WTC11 (cell line): ENCODE data around the gene PET100. TPM values are rescaled to one million over a fixed set of nuclear protein-coding genes. Genes with fewer than 3 reads are reported as not detected.
A peak's percentile ranks its signal among the peaks of the same experiment; 100 is the strongest.

ENCODE experiments used
- ATF6 ChIP-seq: sonication (generic); formaldehyde crosslinking; IDR thresholded peaks from 2 replicates; pipeline ENCODE4 v1.8.1; 2023; ENCODE audit warnings: mild to moderate bottlenecking, missing genetic modification reagents
- CREB1 ChIP-seq: sonication (generic); formaldehyde crosslinking; IDR thresholded peaks from 2 replicates; pipeline ENCODE4 v1.8.0; 2023; ENCODE audit warnings: mild to moderate bottlenecking, missing genetic modification reagents
- EMX1 ChIP-seq: fragments of 250-450 bp; sonication (Bioruptor Pico); IDR thresholded peaks from 2 replicates; pipeline ENCODE4 v1.8.0; 2021; ENCODE audit warnings: mild to moderate bottlenecking
- FOXJ3 ChIP-seq: sonication (generic); formaldehyde crosslinking; IDR thresholded peaks from 2 replicates; pipeline ENCODE4 v1.9.0; 2021; ENCODE audit warnings: missing genetic modification reagents, mild to moderate bottlenecking, borderline replicate concordance
- FOXP1 ChIP-seq: sonication (generic); formaldehyde crosslinking; IDR thresholded peaks from 2 replicates; pipeline ENCODE4 v1.8.0; 2022; ENCODE audit warnings: missing genetic modification reagents, mild to moderate bottlenecking, moderate library complexity, borderline replicate concordance
- IRF2 ChIP-seq: sonication (generic); formaldehyde crosslinking; IDR thresholded peaks from 2 replicates; pipeline ENCODE4 v1.8.0; 2022; ENCODE audit warnings: low read depth, missing genetic modification reagents, borderline replicate concordance
- KAT7 ChIP-seq: sonication (generic); formaldehyde crosslinking; IDR thresholded peaks from 2 replicates; pipeline ENCODE4 v1.8.1; 2023; ENCODE audit warnings: missing genetic modification reagents, mild to moderate bottlenecking, borderline replicate concordance
- MXD4 ChIP-seq: fragments of 250-450 bp; sonication (Bioruptor Pico); IDR thresholded peaks from 2 replicates; pipeline ENCODE4 v1.8.0; 2021; ENCODE audit warnings: mild to moderate bottlenecking, moderate library complexity, borderline replicate concordance
- MYBL2 ChIP-seq: sonication (generic); formaldehyde crosslinking; IDR thresholded peaks from 2 replicates; pipeline ENCODE4 v1.8.1; 2023; ENCODE audit warnings: mild to moderate bottlenecking, moderate library complexity, missing genetic modification reagents
- NR3C1 ChIP-seq: sonication (generic); formaldehyde crosslinking; conservative IDR thresholded peaks from 2 replicates; pipeline ENCODE4 v1.8.1; 2023; ENCODE audit warnings: low read depth, mild to moderate bottlenecking, missing genetic modification reagents
- SP1 ChIP-seq: sonication (generic); formaldehyde crosslinking; conservative IDR thresholded peaks from 2 replicates; pipeline ENCODE4 v1.8.1; 2022; ENCODE audit warnings: missing genetic modification reagents
- STAT6 ChIP-seq: sonication (generic); formaldehyde crosslinking; conservative IDR thresholded peaks from 2 replicates; pipeline ENCODE4 v1.8.1; 2023; ENCODE audit warnings: mild to moderate bottlenecking, low read depth, missing genetic modification reagents, moderate library complexity
- TEAD4 ChIP-seq: sonication (generic); formaldehyde crosslinking; IDR thresholded peaks from 2 replicates; pipeline ENCODE4 v1.8.0; 2022; ENCODE audit warnings: mild to moderate bottlenecking, missing genetic modification reagents
- USF1 ChIP-seq: sonication (generic); formaldehyde crosslinking; IDR thresholded peaks from 2 replicates; pipeline ENCODE4 v1.8.0; 2022; ENCODE audit warnings: mild to moderate bottlenecking, missing genetic modification reagents
- ZBTB43 ChIP-seq: sonication (generic); formaldehyde crosslinking; IDR thresholded peaks from 2 replicates; pipeline ENCODE4 v1.8.1; 2023; ENCODE audit warnings: mild to moderate bottlenecking, missing genetic modification reagents
- ZNF121 ChIP-seq: sonication (generic); formaldehyde crosslinking; IDR thresholded peaks from 2 replicates; pipeline ENCODE4 v1.8.0; 2023; ENCODE audit warnings: missing genetic modification reagents
- ZNF138 ChIP-seq: sonication (generic); formaldehyde crosslinking; conservative IDR thresholded peaks from 2 replicates; pipeline ENCODE4 v1.8.1; 2022; ENCODE audit warnings: mild to moderate bottlenecking, moderate library complexity, missing genetic modification reagents
- ZNF219 ChIP-seq: sonication (generic); formaldehyde crosslinking; IDR thresholded peaks from 2 replicates; pipeline ENCODE4 v1.8.0; 2023; ENCODE audit warnings: missing genetic modification reagents, mild to moderate bottlenecking, borderline replicate concordance
- ZNF232 ChIP-seq: sonication (generic); formaldehyde crosslinking; IDR thresholded peaks from 2 replicates; pipeline ENCODE4 v1.8.0; 2022; ENCODE audit warnings: mild to moderate bottlenecking, missing genetic modification reagents
- ZNF263 ChIP-seq: sonication (generic); formaldehyde crosslinking; IDR thresholded peaks from 2 replicates; pipeline ENCODE4 v1.8.1; 2022; ENCODE audit warnings: low read depth, mild to moderate bottlenecking, moderate library complexity, missing genetic modification reagents
- ZNF416 ChIP-seq: fragments of 250-450 bp; sonication (Bioruptor Pico); IDR thresholded peaks from 2 replicates; pipeline ENCODE4 v1.9.0; 2021; ENCODE audit warnings: mild to moderate bottlenecking, inconsistent platforms
- ZNF423 ChIP-seq: fragments of 250-450 bp; sonication (Bioruptor Pico); IDR thresholded peaks from 2 replicates; pipeline ENCODE4 v2.1.2; 2022; ENCODE audit warnings: mild to moderate bottlenecking, moderate library complexity
- ZSCAN18 ChIP-seq: fragments of 250-450 bp; sonication (Bioruptor Pico); IDR thresholded peaks from 2 replicates; pipeline ENCODE4 v2.1.2; 2022; ENCODE audit warnings: mild to moderate bottlenecking, moderate library complexity
- total RNA-seq: library from RNA; stranded (reverse); gene quantifications from 3 replicates; pipeline ENCODE4 v1.2.3, GENCODE V29; 2021
- TF ChIP-seq, protein P1 (sequence below): fragments of 200-600 bp; IDR thresholded peaks from 2 replicates; pipeline ENCODE4 v1.8.0; 2022; ENCODE audit warnings: antibody characterized with exemption
- TF ChIP-seq, protein P2 (sequence below): fragments of 250-450 bp; sonication (Bioruptor Pico); IDR thresholded peaks from 2 replicates; pipeline ENCODE4 v1.9.0; 2021; ENCODE audit warnings: mild to moderate bottlenecking, borderline replicate concordance

PET100 gene
- total RNA-seq, 1 experiment from 2014 or later = 111 TPM

DNA sequence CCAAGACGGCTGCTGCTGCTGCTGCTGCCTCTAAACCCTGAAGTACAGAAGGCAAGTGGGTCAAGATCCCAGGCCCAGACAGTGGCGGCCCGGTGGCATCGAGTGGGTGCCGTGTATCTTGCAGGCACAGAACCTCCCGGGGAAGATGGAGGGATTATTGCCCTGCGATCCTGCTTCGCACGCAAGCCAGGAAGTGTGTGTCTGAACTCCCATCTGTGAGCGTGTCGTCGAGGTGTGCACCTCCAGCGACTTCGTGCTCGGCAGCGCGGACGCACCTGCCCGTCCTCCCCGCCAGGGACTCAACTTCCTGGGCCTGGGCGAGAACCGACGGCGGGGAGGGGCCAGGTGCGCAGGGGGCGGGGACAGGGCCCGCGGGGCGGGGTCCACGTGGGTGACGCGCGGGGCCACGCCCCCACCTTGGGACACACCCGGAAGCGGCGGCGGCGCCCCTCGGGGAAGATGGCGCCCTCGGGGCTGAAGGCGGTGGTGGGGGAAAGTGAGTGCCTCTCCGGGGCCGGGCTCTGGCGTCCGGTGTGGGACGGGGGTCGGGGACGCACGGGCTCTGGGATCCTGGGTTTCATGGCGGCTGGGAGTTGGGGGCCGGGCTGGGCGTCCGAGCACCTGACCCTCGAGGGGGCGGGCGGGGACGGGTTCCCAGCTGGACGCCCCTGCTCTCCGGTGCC lies 7.2 kb downstream of the PET100 start, which contains the start of gene STXBP2 (continued):
- TF ChIP-seq STAT6 (CRISPR knock-in tag) = no peak
- TF ChIP-seq ZBTB43 (CRISPR knock-in tag) = peak; percentile 96; the same call in 1 of the 2 replicates
- TF ChIP-seq, protein P1, sequence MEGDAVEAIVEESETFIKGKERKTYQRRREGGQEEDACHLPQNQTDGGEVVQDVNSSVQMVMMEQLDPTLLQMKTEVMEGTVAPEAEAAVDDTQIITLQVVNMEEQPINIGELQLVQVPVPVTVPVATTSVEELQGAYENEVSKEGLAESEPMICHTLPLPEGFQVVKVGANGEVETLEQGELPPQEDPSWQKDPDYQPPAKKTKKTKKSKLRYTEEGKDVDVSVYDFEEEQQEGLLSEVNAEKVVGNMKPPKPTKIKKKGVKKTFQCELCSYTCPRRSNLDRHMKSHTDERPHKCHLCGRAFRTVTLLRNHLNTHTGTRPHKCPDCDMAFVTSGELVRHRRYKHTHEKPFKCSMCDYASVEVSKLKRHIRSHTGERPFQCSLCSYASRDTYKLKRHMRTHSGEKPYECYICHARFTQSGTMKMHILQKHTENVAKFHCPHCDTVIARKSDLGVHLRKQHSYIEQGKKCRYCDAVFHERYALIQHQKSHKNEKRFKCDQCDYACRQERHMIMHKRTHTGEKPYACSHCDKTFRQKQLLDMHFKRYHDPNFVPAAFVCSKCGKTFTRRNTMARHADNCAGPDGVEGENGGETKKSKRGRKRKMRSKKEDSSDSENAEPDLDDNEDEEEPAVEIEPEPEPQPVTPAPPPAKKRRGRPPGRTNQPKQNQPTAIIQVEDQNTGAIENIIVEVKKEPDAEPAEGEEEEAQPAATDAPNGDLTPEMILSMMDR = no peak
- TF ChIP-seq FOXP1 (CRISPR knock-in tag) = peak; percentile 98
- TF ChIP-seq ZNF423 = no peak
- TF ChIP-seq TEAD4 (CRISPR knock-in tag) = peak; percentile 52; the same call in 1 of the 2 replicates
- no peak for TF ChIP-seq NR3C1 (CRISPR knock-in tag)
- TF ChIP-seq ZNF416 (CRISPR knock-in tag) = no peak
- no peak for TF ChIP-seq MXD4 (CRISPR knock-in tag)
- TF ChIP-seq, protein P2, sequence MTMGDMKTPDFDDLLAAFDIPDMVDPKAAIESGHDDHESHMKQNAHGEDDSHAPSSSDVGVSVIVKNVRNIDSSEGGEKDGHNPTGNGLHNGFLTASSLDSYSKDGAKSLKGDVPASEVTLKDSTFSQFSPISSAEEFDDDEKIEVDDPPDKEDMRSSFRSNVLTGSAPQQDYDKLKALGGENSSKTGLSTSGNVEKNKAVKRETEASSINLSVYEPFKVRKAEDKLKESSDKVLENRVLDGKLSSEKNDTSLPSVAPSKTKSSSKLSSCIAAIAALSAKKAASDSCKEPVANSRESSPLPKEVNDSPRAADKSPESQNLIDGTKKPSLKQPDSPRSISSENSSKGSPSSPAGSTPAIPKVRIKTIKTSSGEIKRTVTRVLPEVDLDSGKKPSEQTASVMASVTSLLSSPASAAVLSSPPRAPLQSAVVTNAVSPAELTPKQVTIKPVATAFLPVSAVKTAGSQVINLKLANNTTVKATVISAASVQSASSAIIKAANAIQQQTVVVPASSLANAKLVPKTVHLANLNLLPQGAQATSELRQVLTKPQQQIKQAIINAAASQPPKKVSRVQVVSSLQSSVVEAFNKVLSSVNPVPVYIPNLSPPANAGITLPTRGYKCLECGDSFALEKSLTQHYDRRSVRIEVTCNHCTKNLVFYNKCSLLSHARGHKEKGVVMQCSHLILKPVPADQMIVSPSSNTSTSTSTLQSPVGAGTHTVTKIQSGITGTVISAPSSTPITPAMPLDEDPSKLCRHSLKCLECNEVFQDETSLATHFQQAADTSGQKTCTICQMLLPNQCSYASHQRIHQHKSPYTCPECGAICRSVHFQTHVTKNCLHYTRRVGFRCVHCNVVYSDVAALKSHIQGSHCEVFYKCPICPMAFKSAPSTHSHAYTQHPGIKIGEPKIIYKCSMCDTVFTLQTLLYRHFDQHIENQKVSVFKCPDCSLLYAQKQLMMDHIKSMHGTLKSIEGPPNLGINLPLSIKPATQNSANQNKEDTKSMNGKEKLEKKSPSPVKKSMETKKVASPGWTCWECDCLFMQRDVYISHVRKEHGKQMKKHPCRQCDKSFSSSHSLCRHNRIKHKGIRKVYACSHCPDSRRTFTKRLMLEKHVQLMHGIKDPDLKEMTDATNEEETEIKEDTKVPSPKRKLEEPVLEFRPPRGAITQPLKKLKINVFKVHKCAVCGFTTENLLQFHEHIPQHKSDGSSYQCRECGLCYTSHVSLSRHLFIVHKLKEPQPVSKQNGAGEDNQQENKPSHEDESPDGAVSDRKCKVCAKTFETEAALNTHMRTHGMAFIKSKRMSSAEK (CRISPR knock-in tag) = no peak
- 0 out of 2 replicates have a peak, but pooled peaks have one; percentile 45 for TF ChIP-seq IRF2 (CRISPR knock-in tag)
- TF ChIP-seq SP1 (CRISPR knock-in tag) = peak; percentile 89
- TF ChIP-seq ZSCAN18 (CRISPR knock-in tag) = no peak
- no peak for TF ChIP-seq ATF6
- peak; percentile 75; the same call in 1 of the 2 replicates for TF ChIP-seq ZNF138
- peak; percentile 96 for TF ChIP-seq CREB1 (CRISPR knock-in tag)
- peak; percentile 76 for TF ChIP-seq ZNF263 (CRISPR knock-in tag)
- peak; percentile 66; the same call in 1 of the 2 replicates for TF ChIP-seq FOXJ3 (CRISPR knock-in tag)
- TF ChIP-seq ZNF232 = peak; percentile 97
- peak; percentile 77; the same call in 1 of the 2 replicates for TF ChIP-seq USF1 (CRISPR knock-in tag)
- TF ChIP-seq MYBL2 (CRISPR knock-in tag) = peak; percentile 96
- TF ChIP-seq EMX1 (CRISPR knock-in tag) = no peak
- 0 out of 2 replicates have a peak, but pooled peaks have one; percentile 68 for TF ChIP-seq KAT7 (CRISPR knock-in tag)
- TF ChIP-seq ZNF219 = peak; percentile 31; the same call in 1 of the 2 replicates
- TF ChIP-seq ZNF121 (CRISPR knock-in tag) = peak; percentile 73; the same call in 1 of the 2 replicates
